HG02642 (cell line): ENCODE data around the gene TNS3.

Experiments used
- ATAC-seq: cut with Tn5 transposase; IDR thresholded peaks from one replicate; pipeline ENCODE4 v1.9.1; 2021; ENCODE audit warnings: mild to moderate bottlenecking; ENCODE audit not compliant: unreplicated experiment, poor library complexity

TNS3 gene

DNA sequence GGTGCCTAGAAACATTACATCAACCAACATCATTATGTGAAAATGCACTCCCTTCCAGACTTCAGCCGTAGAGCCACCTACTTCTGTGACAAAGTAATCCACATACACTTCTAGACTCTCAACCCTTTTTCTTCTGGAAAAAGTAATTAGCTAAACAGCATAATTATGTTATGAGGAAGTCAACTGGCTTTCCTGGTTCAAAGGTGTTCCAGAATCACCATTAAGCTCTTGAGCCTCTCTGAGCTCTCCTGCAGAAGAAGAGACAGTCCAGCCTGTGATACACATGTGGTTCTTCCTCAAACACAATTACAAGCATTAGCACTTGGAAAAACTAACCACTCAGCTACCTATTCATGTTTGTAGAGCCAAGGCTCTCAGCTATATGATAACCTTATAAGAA, 52.5 kb downstream of the TNS3 start:
- no peak for ATAC-seq

DNA sequence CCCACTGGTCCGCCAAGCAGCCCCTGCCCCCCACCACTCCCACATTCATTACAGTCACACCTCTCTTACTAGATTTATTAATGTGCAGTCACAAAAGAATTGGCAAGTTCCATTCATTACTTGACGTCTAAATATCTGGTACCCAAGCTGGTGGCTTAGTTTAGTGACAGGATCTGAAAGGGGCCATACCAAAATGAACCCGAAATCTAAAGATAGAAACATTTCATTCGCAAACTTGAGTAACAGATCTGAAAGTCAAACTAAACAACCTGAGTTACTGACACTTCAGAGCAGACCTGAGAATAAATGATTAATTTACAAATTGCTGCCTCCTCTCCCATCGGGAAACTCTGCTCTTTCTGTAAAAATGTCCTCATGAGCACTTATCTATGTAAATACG, 53.4 kb downstream of the TNS3 start:
- ATAC-seq, result no peak

DNA sequence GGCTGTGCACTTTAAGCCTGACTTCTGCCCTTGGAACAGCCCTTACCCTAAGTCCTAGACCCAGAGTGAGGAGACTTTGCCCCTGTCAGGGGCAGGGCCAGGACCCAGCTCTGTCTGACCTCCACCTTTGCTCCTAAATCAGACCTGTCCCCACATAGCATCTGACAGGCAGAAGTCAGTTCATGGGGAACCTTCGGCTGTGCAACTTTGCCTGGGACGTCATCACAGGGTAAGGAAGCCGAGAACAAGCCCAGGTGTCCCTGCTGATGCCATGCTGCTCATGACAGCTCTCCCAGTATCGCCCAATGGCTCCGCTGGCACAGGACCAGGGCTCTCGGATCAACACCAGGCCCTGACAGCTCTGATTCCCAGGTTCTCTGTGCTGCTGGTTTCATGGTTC, 55.4 kb downstream of the TNS3 start:
- no peak for ATAC-seq

DNA sequence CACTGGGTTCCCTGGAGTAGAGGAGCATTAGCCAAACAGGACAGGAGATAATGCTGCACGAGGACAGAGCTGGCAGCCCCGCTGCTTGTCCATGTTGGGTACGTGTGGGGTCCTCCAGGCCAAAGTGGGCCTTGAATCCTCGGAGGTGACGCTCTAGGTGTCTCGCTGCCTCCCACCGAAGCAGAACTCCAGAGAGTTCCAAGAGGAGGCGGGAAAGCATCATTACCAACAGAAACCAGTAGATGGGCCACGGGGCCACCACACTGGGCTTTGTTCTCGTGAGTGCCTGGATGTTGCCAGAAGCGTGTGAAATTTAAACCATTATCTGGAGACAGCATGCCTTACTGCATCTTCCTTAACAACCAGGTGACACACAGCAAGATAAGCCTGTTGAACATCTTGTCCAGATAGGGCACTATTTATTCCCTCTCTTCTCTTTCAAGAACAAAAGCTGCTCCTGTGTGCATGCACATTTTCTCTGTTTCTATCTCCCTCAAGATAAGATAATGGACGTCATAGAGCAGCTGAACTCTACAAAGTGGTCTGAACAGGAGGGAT, 56.8 kb downstream of the TNS3 start:
- no peak for ATAC-seq

DNA sequence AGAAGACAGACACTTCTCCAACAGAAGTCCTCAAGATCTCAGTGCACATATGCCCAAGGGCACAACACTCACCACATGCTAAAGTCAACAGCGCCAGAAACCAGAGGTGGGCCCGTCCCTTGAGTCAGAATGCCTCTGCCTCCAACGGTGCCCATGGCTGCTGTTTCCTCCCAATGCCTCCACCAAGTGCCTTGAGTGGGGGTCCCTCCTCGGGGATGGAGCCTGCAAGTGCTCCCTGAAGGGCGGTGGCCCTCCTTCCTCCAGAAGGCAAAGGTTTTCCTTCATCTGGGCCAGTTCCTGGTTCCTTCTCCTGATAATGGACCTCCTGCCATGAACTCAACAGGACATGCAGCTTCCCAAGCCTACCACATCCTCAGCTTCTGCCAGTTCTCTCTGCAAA, 58.5 kb downstream of the TNS3 start:
- no peak for ATAC-seq

DNA sequence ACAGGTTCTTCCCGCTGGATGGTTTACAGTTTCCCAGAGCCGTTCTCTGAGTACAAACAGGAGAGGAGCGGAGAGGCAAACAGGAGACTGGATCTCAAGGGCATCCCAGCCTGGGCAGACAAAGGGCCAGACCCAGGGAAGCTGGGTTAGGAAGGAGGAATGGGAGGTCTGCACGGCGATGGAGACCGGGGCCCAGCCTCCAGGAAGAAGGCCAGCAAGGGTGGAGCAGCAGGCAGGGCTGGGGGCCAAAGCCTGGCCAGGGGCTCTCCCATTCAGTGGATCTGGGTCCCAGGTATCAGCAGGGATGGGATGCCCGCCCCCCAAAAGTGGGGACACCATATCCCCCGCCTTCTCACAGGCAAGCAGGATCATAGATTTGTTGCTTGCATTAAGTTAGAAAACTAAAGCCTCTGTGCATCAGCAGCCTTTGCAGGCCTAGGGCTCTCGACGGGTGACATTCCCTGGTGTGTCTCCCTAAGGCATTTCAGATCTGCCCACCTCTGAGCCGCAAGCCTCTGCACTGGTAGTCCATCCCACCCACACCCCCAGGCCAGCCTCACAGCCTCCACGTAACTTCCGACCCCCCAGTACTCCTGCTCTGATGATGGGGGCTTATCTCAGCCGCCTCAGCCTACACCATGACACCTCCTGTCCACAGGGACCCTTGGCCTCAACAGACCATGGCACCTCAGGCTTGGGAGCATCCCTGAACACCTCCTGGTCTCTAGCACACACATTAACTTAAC, 59.9 kb downstream of the TNS3 start:
- no peak for ATAC-seq

DNA sequence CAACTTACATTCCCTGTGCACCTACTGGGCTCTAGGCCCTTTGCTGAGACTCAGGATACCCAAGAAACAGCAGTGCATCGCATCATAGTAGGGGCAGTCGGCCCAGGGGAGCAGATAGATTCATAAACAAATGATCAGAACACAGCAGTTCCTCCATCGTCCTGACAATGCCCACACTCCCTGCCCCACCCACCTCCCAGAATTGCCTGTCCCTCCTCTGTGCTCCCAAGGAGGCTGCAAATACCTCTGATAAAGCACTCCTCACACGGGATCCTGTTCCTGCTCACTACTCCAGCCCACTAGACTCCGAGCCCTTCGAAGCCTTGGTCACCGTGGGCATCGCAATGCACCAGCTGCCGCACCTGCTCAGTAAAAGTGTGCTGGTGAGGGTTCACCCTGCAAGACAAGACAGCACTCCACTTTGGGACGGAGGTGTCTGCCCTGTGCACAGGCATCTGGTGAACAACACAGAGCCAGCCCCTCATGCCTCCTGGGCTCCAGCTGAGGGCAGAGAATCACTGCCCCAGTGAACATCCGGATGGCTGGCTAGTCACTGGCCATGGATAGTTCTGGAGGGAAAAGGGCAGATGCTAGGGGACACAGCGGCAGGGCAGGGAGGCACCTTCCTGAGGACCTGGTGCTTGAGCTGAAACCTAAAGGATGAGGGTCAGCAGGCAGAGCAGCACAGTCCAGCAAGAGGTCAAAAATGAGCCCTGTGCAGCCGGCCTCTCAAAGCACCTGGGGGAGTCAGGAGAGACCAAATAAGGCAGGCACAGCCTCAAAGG, 60.7 kb downstream of the TNS3 start:
- no peak for ATAC-seq

DNA sequence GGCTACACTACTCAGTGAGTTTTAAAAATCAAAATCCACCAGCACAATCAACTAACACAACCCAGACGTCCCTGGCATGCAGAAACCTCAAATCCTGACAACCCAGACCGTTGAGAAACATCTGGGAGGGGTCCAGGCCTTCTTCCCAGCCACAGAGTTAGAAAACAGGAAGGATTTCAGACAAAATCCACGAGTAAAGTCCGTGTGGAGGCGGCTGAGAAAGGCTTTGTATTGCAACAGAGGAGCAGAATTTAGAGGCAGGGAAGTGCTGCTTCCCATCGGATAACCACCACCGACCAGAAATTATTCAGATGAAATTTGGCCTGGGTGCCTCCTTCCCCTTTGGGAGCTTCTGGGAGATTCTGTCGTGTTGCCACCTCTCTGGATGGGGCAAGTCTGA, 61.5 kb downstream of the TNS3 start:
- no peak for ATAC-seq

DNA sequence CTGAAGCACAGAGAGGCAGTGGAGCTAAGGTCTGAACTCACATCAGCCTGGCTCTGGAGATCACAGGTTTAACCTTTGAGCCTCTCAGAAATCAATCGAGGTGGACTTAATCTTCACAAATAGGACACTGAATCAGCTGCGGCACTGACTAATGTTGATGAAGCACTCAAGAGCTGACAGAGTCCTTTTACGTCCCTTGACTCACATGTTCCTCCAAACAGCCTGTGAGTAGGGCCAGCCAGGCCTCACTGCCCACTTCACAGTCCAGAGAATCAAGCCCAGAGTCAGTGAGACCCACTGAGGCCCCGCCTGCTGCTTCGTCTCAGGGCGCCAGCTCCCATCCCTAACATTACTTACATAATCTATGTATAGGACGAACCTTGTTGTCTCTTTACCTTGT, 63.1 kb downstream of the TNS3 start:
- no peak for ATAC-seq

DNA sequence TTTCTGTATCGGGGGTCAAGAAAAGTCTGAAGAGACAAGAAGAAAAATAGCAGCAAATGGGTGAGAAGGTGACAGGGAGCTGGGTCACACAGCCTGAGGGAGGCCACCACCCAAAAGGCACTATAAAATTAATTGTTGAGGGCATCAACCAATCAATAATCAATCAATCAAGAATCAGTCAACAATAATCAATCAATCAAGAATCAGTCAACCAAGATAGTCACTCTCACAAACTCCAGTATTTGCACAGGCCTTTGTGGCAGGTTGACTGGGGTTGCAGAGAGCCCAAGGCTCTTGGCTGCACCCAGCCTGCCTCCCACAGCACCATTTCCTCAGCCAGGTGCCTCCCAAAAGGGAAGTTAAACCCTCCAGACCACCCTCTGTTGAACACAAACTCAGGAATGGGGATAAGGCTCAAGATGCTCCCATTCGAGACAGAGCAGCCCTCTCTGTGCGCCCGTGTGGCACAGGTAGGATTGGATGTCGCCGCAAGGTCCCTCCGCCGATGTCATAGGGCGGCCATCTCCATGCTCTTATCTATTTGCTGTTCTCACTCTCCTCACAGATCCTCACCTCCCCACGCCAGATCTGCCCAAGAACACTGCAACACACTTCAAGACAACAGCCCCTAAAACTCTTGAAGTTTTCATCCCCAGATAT, 64.0 kb downstream of the TNS3 start:
- ATAC-seq, result no peak

DNA sequence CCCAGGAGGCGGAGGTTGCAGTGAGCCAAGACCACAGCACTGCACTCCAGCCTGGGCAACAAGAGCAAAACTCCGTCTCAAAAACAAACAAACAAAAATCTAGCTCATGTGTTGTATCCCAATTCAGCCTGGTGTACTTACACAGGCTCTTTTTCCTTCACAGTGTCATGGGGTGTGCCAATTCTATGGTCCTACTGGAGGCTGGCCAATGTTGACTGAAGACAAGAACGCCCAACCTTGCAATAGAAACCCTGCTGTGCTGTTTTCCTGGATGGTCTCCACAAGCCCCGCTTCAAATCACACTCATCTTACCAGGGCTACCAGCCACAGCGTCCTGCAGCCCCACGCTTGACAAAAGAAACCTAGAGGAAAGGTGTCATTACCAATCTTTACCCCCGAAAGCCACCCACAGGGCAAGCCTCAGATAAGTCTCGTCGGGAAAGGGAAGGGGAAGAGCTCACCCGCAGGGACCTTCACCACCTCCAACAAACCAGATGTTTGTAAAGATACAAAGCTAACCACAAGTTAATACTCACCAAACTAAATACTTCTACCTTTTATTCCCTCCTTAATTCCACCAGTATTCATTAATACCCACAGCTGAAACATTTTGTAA, 64.8 kb downstream of the TNS3 start:
- no peak for ATAC-seq

DNA sequence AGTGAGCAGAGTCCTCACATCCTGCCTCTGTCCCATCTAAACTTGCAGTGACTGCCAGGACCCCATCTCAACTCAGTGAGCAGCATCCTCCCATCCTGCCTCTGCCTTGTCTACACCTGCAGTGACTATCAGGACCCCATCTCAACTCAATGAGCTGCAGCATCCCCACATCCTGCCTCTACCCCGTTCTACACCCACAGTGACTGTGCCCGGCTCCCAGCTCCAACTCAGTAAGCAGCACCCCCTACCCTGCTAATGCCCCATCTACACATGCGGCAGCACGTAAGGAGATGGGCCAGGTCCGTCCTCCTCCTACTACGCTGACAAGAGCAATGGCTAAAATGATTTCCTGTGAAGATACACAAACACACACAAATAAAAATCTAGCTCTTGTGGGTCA, 65.5 kb downstream of the TNS3 start:
- no peak for ATAC-seq

DNA sequence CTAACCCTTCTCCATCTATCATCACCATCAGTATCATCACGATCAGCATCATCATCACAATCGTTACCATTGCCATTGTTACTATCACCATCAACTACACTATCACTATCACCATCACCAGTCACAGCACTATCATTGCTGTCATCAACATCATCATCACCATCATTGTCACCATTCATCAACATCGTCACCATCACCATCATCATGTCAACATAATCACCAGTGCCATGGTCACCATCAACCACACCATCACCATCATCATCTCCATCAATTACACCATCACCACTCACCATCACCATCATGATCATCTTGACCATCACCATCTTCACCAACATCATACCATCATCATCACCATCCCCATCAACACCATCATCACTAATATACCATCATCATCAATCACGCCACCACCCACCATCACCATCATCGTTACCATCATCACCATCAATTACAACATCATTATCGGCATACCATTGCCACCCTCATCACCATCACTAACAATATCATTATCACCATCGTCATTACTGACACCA, 66.5 kb downstream of the TNS3 start:
- no peak for ATAC-seq

DNA sequence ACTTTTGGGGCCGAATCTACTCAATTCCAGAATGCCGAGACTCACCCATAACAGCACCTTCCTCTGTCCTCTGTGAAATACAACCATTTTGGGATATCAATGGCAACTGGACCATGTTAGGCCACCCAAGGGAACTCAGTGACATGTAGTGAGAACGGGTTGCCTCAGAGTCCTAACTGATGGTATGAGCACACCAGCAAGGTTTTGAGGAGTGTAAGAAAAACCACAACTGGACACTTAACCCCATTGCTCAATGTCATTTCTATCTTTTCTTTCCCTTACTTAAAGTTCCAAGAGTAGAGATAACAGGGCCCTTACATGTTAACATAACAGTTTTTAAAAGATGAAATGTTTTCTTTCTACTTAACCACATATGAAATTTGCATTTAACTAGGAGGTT, 67.1 kb downstream of the TNS3 start:
- ATAC-seq, result no peak

DNA sequence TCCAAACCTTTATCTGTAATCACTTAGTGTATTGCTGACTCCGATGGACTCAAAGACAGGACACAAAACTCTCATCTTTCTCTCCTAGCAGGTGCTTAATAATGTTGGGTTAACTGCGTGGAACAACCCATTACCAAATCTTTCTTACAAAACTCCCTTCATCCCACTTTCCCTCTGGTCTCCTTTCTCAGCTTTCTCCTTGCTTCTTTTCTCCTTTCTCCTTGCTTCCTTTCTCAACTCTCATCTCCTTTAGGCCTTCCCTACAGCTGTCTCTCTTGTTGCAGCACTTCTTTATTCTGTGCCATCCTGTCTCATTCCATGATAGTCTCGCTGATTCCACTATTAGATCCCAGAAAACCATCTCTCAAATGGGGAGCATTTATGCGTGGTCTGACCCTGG, 67.5 kb downstream of the TNS3 start:
- no peak for ATAC-seq

DNA sequence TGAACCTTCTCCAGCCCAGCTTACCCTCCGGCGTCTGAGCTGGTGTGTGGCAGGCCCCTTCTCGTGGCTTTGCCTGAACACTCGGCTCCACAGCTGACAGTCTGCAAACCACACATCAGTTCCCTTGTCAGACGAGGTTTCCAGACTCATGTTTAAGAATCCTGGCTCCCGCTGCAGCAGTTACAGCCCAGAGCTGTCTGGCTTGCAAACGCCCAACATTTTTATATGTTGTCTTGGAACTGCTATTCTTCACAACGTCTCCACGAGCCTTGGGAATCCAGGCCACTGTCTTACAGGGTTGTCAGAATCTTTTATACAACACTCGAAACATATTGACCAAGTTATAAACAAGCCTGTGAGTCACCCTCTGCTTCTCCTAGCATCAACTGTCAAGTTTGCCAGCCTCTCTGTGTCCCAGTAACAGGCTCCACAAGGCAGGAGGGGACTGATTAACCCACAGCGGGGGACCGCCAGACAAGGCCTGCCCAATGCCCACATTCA, 68.1 kb downstream of the TNS3 start:
- no peak for ATAC-seq

DNA sequence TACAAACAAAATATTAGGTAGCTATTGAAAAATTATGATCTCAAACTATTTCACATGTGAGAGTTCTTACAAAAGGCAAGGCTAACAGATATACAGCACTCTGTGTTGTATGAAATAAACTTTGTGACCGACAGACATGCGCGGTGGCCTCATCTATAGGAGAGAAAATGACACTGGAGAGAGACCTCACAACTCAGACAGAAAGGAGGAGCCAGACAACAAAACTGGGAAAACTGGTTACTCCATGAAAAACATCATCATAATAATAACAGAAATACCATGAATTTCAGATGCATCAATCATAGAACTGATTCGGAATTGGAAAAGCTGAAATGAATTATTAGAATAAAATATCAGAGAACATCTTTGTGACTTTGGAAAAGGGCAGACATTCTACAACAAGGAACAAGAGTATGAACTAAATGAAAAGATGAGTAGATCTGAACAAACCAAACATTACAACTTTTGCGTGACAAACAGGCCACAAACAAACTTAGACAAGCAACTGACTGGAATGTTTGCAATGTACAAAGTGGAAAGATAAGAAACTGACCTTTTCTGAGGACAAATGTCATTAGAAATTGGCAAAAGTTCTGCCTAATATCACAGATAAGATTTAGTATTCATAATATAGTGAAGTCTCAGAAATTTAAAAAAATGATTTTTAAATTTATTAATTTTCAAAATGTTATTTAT, 69.3 kb downstream of the TNS3 start:
- no peak for ATAC-seq

DNA sequence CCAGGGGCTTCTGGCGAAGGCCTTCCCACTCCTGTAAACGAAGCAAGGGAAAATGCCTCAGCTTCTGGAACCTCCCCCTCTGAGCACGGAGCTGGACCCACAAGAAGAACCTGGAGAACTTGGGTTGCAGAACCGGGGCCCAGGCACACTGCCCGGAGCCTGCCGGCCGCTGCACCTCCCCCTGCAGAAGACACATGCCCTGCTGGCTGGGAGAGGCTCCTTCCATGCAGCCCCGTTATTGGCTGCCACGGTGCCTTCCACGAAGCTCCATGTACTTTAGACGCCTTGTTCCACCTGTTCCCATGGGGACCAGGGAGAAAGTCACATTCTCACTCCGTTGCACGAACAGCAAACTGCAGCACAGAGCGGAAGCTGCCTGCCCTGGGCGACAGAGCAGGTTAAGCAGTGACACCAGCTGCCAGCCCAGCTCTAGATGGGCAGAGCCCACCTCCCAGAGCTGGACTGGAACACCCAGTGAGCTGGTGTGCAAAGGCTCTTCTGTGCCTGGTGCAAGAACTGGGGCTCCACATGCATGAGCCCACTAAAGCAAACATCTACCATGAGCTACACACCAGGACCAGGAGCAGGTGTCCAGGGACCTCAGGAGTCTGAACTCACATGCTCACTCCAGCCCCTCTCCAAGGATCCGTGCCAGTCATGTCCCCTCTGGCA, 70.1 kb downstream of the TNS3 start:
- no peak for ATAC-seq

DNA sequence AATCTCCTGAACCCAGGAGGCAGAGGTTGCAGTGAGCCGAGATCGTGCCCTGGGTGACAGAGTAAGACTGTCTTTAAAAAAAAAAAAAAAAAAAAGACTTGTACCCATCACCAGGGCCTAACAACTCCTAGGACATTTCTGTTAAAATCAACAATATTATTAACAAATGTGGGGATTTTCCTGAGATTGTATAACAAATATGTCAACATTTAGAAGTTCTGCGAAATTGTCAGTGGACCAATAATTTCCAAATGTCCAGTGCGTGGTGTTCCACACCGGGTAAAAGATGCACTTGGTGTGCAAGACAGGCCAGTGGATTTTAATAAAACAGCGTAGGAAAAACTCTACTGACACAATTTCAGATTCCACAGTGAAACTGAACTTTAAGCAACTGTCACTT, 71.1 kb downstream of the TNS3 start:
- ATAC-seq, result no peak
